ENCODE results near the gene MGAM2. TPM values are rescaled to one million over a fixed set of nuclear protein-coding genes. Genes with fewer than 3 reads are reported as not detected.

MGAM2 gene
- total and polyA plus RNA-seq, 2 of the 4 experiments (the other 2 are of a cell fraction), result not detected

- H2BK5ac ChIP-seq (ENCODE audit: low read depth, low read length, poor library complexity, severe bottlenecking), result no peak overlapping the region
- no peak overlapping the region for H3K4me3 ChIP-seq (ENCODE audit: insufficient read depth, low read depth, low read length)
- H3K4me2 ChIP-seq (ENCODE audit: low read depth, low read length), result no peak overlapping the region
- H2AK5ac ChIP-seq (ENCODE audit: low read depth, low read length), result no peak overlapping the region
- no peak overlapping the region for H2BK15ac ChIP-seq (ENCODE audit: low read depth, low read length)
- H2BK20ac ChIP-seq (ENCODE audit: low read depth, low read length), result no peak overlapping the region
- H3K79me1 ChIP-seq (ENCODE audit: low read depth in 1 of 2, low read length in 2 of 2), result no peaks in the 10 kb centered on the region
- no peak overlapping the region for H4K5ac ChIP-seq (ENCODE audit: low read depth, low read length)
- H3K4me1 ChIP-seq (ENCODE audit: control insufficient read depth, insufficient read depth, low read length), result no peaks in the 10 kb centered on the region
- no peak overlapping the region for H3K14ac ChIP-seq (replicated peaks; ENCODE audit: low read depth, low read length)
- ChIA-PET CTCF (no interaction called here), POLR2A (ENCODE audit: unreplicated experiment) (no interaction called here)
- WGBS, 2 experiments (ENCODE audit: extremely low coverage in 2 of 2, insufficient read length in 1 of 2), result no CpG with 5 or more reads among the region's 2 CpGs
- H3K27me3 ChIP-seq (ENCODE audit: control insufficient read depth, insufficient read depth, low read length), result no peaks in the 10 kb centered on the region
- no TSS peak for BruUV-seq (replicated peaks)
- dilution Hi-C loops (cut with HindIII; ENCODE audit: low sequenced_read_pairs, unreplicated experiment), result no loop called here
- H4K20me1 ChIP-seq (ENCODE audit: insufficient read depth, low read length), result no peaks in the 10 kb centered on the region
- no peak overlapping the region for H3K18ac ChIP-seq (ENCODE audit: low read depth, low read length)
- no peaks in the 10 kb centered on the region for H3K9me1 ChIP-seq (ENCODE audit: insufficient read depth, low read length)
- H3K9ac ChIP-seq (ENCODE audit: low read depth, low read length), result no peak overlapping the region
- in situ Hi-C loops (cut with MboI; ENCODE audit: low sequenced_read_pairs), result no loop called here
- H3K23ac ChIP-seq (ENCODE audit: low read depth, low read length), result no peak overlapping the region
- ATAC-seq (ENCODE audit: low read depth) (no peak), DNase-seq (no peak)
- H2AK9ac ChIP-seq (replicated peaks; ENCODE audit: low read depth, low read length, poor library complexity), result no peak overlapping the region
- no peak for TF ChIP-seq CEBPB (IDR thresholded peaks at IDR 0.05; ENCODE audit: low read depth, low read length)
- no peak for TF ChIP-seq RAD21 (IDR thresholded peaks at IDR 0.05; ENCODE audit: low read length)
- TF ChIP-seq USF2 (IDR thresholded peaks at IDR 0.05; ENCODE audit: low read depth, low read length), result no peak
- no peak for TF ChIP-seq CTCF (conservative IDR thresholded peaks at IDR 0.05; ENCODE audit: low read depth, low read length)
- no peak for TF ChIP-seq MAFK (IDR thresholded peaks at IDR 0.05; ENCODE audit: low read depth, low read length)
- TF ChIP-seq RCOR1 (IDR thresholded peaks at IDR 0.05; ENCODE audit: insufficient replicate concordance, low read length), result no peak
- TF ChIP-seq BHLHE40 (IDR thresholded peaks at IDR 0.05; ENCODE audit: low read depth, low read length), result no peak
- no peak for TF ChIP-seq POLR2A (IDR thresholded peaks at IDR 0.05; ENCODE audit: low read depth, low read length)
- no peak for TF ChIP-seq RFX5 (IDR thresholded peaks at IDR 0.05; ENCODE audit: low read depth, low read length)
- TF ChIP-seq CHD1 (IDR thresholded peaks at IDR 0.05; ENCODE audit: low read depth, low read length), result no peak
- H4K8ac ChIP-seq (ENCODE audit: low read depth in 2 of 2, low read length in 2 of 2), result no peak overlapping the region
- no peak overlapping the region for H2BK120ac ChIP-seq (ENCODE audit: low read depth, low read length)
- H3K36me3 ChIP-seq (ENCODE audit: control insufficient read depth, insufficient read depth, low read length), result no peaks in the 10 kb centered on the region
- H3K9me3 ChIP-seq (ENCODE audit: control insufficient read depth, insufficient read depth, low read length), result peaks cover 11% of the 10 kb centered on the region
- no peak overlapping the region for H3K4ac ChIP-seq (ENCODE audit: low read depth, low read length)
- H3K27ac ChIP-seq (ENCODE audit: insufficient read depth, low read length), result no peak overlapping the region
- intact Hi-C loops (cut with micrococcal nuclease), result no loop called here
- no peak overlapping the region for H3K56ac ChIP-seq (ENCODE audit: extremely low read depth, insufficient read depth, low read length)
- H2AFZ ChIP-seq (replicated peaks; ENCODE audit: low read length, poor library complexity), result no peak overlapping the region
- no peak overlapping the region for H4K91ac ChIP-seq (ENCODE audit: insufficient read depth, low read depth, low read length)
Observed at GRCh38 chr7:142158736-142159496, 47.4 kb downstream of the MGAM2 start.

Measured in IMR-90 (cell line).